ENCODE results near the gene GPR35.

GPR35 gene

GRCh38 chr2:240620149-240620731, 5.0 kb upstream of the GPR35 start:
- Histone ChIP-seq H3K27ac (ENCODE audit: low read length) (no peak overlapping the region), H3K4me1 (ENCODE audit: control insufficient read depth, low read depth, low read length) (no peaks in the 10 kb centered on the region), H3K9me3 (ENCODE audit: control insufficient read depth, low read depth, low read length) (peaks cover 25% of the 10 kb centered on the region), H3K9ac (ENCODE audit: low read length) (no peak overlapping the region), H3K36me3 (ENCODE audit: control insufficient read depth, low read depth, low read length) (no peaks in the 10 kb centered on the region), H3K27me3 (ENCODE audit: control insufficient read depth, insufficient read depth, low read length) (no peaks in the 10 kb centered on the region), H3K4me3 (ENCODE audit: low read length) (no peak overlapping the region)

- H3K9ac ChIP-seq (ENCODE audit: low read length), result no peak overlapping the region
- no peak overlapping the region for H3K27ac ChIP-seq (ENCODE audit: low read length)
Measured at GRCh38 chr2:240620859-240621258, 4.4 kb upstream of the GPR35 start.

GRCh38 chr2:240622060-240622411, 3.2 kb upstream of the GPR35 start:
- no peaks in the 10 kb centered on the region for H3K4me1 ChIP-seq (ENCODE audit: control insufficient read depth, low read depth, low read length)
- H3K27me3 ChIP-seq (ENCODE audit: control insufficient read depth, insufficient read depth, low read length), result no peaks in the 10 kb centered on the region
- H3K36me3 ChIP-seq (ENCODE audit: control insufficient read depth, low read depth, low read length), result no peaks in the 10 kb centered on the region
- H3K27ac ChIP-seq (ENCODE audit: low read length), result no peak overlapping the region
- peaks cover 11% of the 10 kb centered on the region for H3K9me3 ChIP-seq (ENCODE audit: control insufficient read depth, low read depth, low read length)
- H3K9ac ChIP-seq (ENCODE audit: low read length), result no peak overlapping the region
- no peak overlapping the region for H3K4me3 ChIP-seq (ENCODE audit: low read length)

More at GRCh38 chr2:240620859-240621258, 4.4 kb upstream of the GPR35 start:
- peaks cover 21% of the 10 kb centered on the region for H3K9me3 ChIP-seq (ENCODE audit: control insufficient read depth, low read depth, low read length)
- H3K4me1 ChIP-seq (ENCODE audit: control insufficient read depth, low read depth, low read length), result no peaks in the 10 kb centered on the region
- no peaks in the 10 kb centered on the region for H3K36me3 ChIP-seq (ENCODE audit: control insufficient read depth, low read depth, low read length)
- H3K4me3 ChIP-seq (ENCODE audit: low read length), result no peak overlapping the region
- no peaks in the 10 kb centered on the region for H3K27me3 ChIP-seq (ENCODE audit: control insufficient read depth, insufficient read depth, low read length)

GRCh38 chr2:240622531-240623235, 2.6 kb upstream of the GPR35 start:
- no peak overlapping the region for H3K4me3 ChIP-seq (ENCODE audit: low read length)
- peaks cover 4% of the 10 kb centered on the region for H3K9me3 ChIP-seq (ENCODE audit: control insufficient read depth, low read depth, low read length)
- no peak overlapping the region for H3K9ac ChIP-seq (ENCODE audit: low read length)
- no peaks in the 10 kb centered on the region for H3K27me3 ChIP-seq (ENCODE audit: control insufficient read depth, insufficient read depth, low read length)
- H3K36me3 ChIP-seq (ENCODE audit: control insufficient read depth, low read depth, low read length), result no peaks in the 10 kb centered on the region
- H3K4me1 ChIP-seq (ENCODE audit: control insufficient read depth, low read depth, low read length), result no peaks in the 10 kb centered on the region
- H3K27ac ChIP-seq (ENCODE audit: low read length), result no peak overlapping the region

- Histone ChIP-seq H3K27me3 (ENCODE audit: control insufficient read depth, insufficient read depth, low read length) (no peaks in the 10 kb centered on the region), H3K9me3 (ENCODE audit: control insufficient read depth, low read depth, low read length) (no peaks in the 10 kb centered on the region), H3K9ac (ENCODE audit: low read length) (no peak overlapping the region), H3K4me1 (ENCODE audit: control insufficient read depth, low read depth, low read length) (no peaks in the 10 kb centered on the region), H3K36me3 (ENCODE audit: control insufficient read depth, low read depth, low read length) (no peaks in the 10 kb centered on the region), H3K27ac (ENCODE audit: low read length) (no peak overlapping the region), H3K4me3 (ENCODE audit: low read length) (no peak overlapping the region)
Measured at GRCh38 chr2:240623531-240624010, 1.7 kb upstream of the GPR35 start.

GRCh38 chr2:240624011-240624949, 1.0 kb upstream of the GPR35 start:
- Histone ChIP-seq H3K9me3 (ENCODE audit: control insufficient read depth, low read depth, low read length) (no peaks in the 10 kb centered on the region), H3K27me3 (ENCODE audit: control insufficient read depth, insufficient read depth, low read length) (no peaks in the 10 kb centered on the region), H3K27ac (ENCODE audit: low read length) (no peak overlapping the region), H3K4me3 (ENCODE audit: low read length) (no peak overlapping the region), H3K9ac (ENCODE audit: low read length) (no peak overlapping the region), H3K36me3 (ENCODE audit: control insufficient read depth, low read depth, low read length) (no peaks in the 10 kb centered on the region), H3K4me1 (ENCODE audit: control insufficient read depth, low read depth, low read length) (no peaks in the 10 kb centered on the region)

GRCh38 chr2:240626531-240627300, 1.4 kb downstream of the GPR35 start:
- Histone ChIP-seq H3K9ac (ENCODE audit: low read length) (no peak overlapping the region), H3K27ac (ENCODE audit: low read length) (no peak overlapping the region), H3K4me1 (ENCODE audit: control insufficient read depth, low read depth, low read length) (no peaks in the 10 kb centered on the region)

GRCh38 chr2:240627736-240628506, 2.6 kb downstream of the GPR35 start:
- no peaks in the 10 kb centered on the region for H3K4me1 ChIP-seq (ENCODE audit: control insufficient read depth, low read depth, low read length)
- no peaks in the 10 kb centered on the region for H3K9me3 ChIP-seq (ENCODE audit: control insufficient read depth, low read depth, low read length)
- H3K4me3 ChIP-seq (ENCODE audit: low read length), result no peak overlapping the region
- H3K9ac ChIP-seq (ENCODE audit: low read length), result no peak overlapping the region
- H3K27ac ChIP-seq (ENCODE audit: low read length), result no peak overlapping the region
- H3K36me3 ChIP-seq (ENCODE audit: control insufficient read depth, low read depth, low read length), result no peaks in the 10 kb centered on the region
- no peaks in the 10 kb centered on the region for H3K27me3 ChIP-seq (ENCODE audit: control insufficient read depth, insufficient read depth, low read length)

More at GRCh38 chr2:240626531-240627300, 1.4 kb downstream of the GPR35 start:
- H3K27me3 ChIP-seq (ENCODE audit: control insufficient read depth, insufficient read depth, low read length), result no peaks in the 10 kb centered on the region
- H3K4me3 ChIP-seq (ENCODE audit: low read length), result no peak overlapping the region
- no peaks in the 10 kb centered on the region for H3K9me3 ChIP-seq (ENCODE audit: control insufficient read depth, low read depth, low read length)
- H3K36me3 ChIP-seq (ENCODE audit: control insufficient read depth, low read depth, low read length), result no peaks in the 10 kb centered on the region

- Histone ChIP-seq H3K27me3 (ENCODE audit: control insufficient read depth, insufficient read depth, low read length) (no peaks in the 10 kb centered on the region), H3K4me3 (ENCODE audit: low read length) (no peak overlapping the region), H3K9ac (ENCODE audit: low read length) (no peak overlapping the region), H3K36me3 (ENCODE audit: control insufficient read depth, low read depth, low read length) (no peaks in the 10 kb centered on the region), H3K9me3 (ENCODE audit: control insufficient read depth, low read depth, low read length) (no peaks in the 10 kb centered on the region), H3K27ac (ENCODE audit: low read length) (no peak overlapping the region), H3K4me1 (ENCODE audit: control insufficient read depth, low read depth, low read length) (no peaks in the 10 kb centered on the region)
Measured at GRCh38 chr2:240628507-240628807, 3.2 kb downstream of the GPR35 start.

- Histone ChIP-seq H3K27ac (ENCODE audit: low read length) (no peak overlapping the region), H3K36me3 (ENCODE audit: control insufficient read depth, low read depth, low read length) (no peaks in the 10 kb centered on the region), H3K4me3 (ENCODE audit: low read length) (no peak overlapping the region), H3K27me3 (ENCODE audit: control insufficient read depth, insufficient read depth, low read length) (no peaks in the 10 kb centered on the region), H3K9me3 (ENCODE audit: control insufficient read depth, low read depth, low read length) (peaks cover 5% of the 10 kb centered on the region), H3K9ac (ENCODE audit: low read length) (no peak overlapping the region), H3K4me1 (ENCODE audit: control insufficient read depth, low read depth, low read length) (no peaks in the 10 kb centered on the region)
Measured at GRCh38 chr2:240628808-240629618, 3.7 kb downstream of the GPR35 start.

All from iPS-18a (cell line).